Lower leg skin (tissue), 3 donors: Measurements from ENCODE around the gene C6orf62.

Experiments used
- CTCF ChIP-seq, 3 donors: fragments of 450-650 bp; IDR thresholded peaks; one replicate each; pipeline ENCODE4 v1.5.1; 2016; ENCODE audit warnings: antibody characterized with exemption in 3 of 3, mild to moderate bottlenecking in 3 of 3, moderate library complexity in 2 of 3
- POLR2A ChIP-seq, 2 donors: fragments of 450-650 bp; IDR thresholded peaks; one replicate each; pipeline ENCODE4 v1.6.1; 2016 to 2017; ENCODE audit warnings: antibody characterized with exemption in 2 of 2, mild to moderate bottlenecking in 1 of 2, moderate library complexity in 1 of 2

DNA sequence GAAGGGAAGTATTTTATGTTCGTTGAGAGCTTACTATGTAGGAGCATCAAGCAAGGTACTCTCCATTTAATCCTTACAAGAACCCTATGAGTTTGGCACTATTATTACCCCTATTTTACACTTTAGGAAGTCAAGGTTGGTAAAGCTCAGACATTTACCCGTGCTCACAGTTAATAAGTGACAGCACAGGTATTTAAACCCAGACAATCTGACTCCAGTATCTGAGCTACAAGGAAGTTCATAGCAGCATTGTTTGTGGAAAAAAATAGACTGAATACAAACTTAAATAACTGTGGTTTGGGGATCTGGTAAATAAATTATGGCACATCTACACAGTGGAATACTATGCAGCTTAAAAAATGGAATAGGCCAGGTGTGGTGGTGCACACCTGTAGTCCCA is 34.6 kb upstream of the C6orf62 start:
- TF ChIP-seq CTCF (IDR thresholded peaks at IDR 0.05) (no peak), POLR2A (IDR thresholded peaks at IDR 0.05) (no peak)
